Lower leg skin (tissue), 3 donors: ENCODE measurements around the gene TMED6.

Source experiments
- CTCF ChIP-seq, 3 donors: fragments of 450-650 bp; IDR thresholded peaks; one replicate each; pipeline ENCODE4 v1.5.1; 2016; ENCODE audit warnings: antibody characterized with exemption in 3 of 3, mild to moderate bottlenecking in 3 of 3, moderate library complexity in 2 of 3
- POLR2A ChIP-seq, 2 donors: fragments of 450-650 bp; IDR thresholded peaks; one replicate each; pipeline ENCODE4 v1.6.1; 2016 to 2017; ENCODE audit warnings: antibody characterized with exemption in 2 of 2, mild to moderate bottlenecking in 1 of 2, moderate library complexity in 1 of 2

GRCh38 chr16:69327585-69328310 lies 23.8 kb downstream of the TMED6 start:
- TF ChIP-seq CTCF (IDR thresholded peaks at IDR 0.05) (no peak), POLR2A (IDR thresholded peaks at IDR 0.05) (no peak)
